Right lobe of liver (tissue), 4 donors: Measurements from ENCODE around the gene DSG2.

Experiments
- CTCF ChIP-seq, 4 donors: fragments of 200-600 bp in 3 of 4; fragments of 450-650 bp in 1 of 4; IDR thresholded peaks; one replicate each; pipeline versions ENCODE4 v1.5.1 to v1.8.0; 2016 to 2022; ENCODE audit warnings: antibody characterized with exemption in 4 of 4, mild to moderate bottlenecking in 2 of 4
- POLR2A ChIP-seq: fragments of 450-650 bp; IDR thresholded peaks from one replicate; pipeline ENCODE4 v1.6.1; 2017; ENCODE audit warnings: antibody characterized with exemption, mild to moderate bottlenecking
- donor health status: DM: no; HTN: no; CAD: no.
- donor health status: DM: no; HTN: no; CAD: no.
- donor health status: DM: no; HTN: yes; CAD: no.

- no peak for TF ChIP-seq CTCF (IDR thresholded peaks at IDR 0.05)
- no peak for TF ChIP-seq POLR2A
These were observed 35.3 kb downstream of the DSG2 start for GRCh38 chr18:31533236-31533635.
